Smooth muscle cell (in vitro differentiated cells): Measurements from ENCODE around the gene CCL4. TPM values are rescaled to one million over a fixed set of nuclear protein-coding genes. Genes with fewer than 3 reads are reported as not detected.
A peak's percentile ranks its signal among the peaks of the same experiment; 100 is the strongest.

Source experiments
- DNase-seq: peaks from one replicate; lab custom pipeline; 2025; ENCODE audit not compliant: unreplicated experiment; lab: John Stamatoyannopoulos, UW
- H2AFZ ChIP-seq: fragments of 200-600 bp; sonication (generic); 2 replicates; pipeline ENCODE4 v1.6.0; 2016; ENCODE audit warnings: antibody characterized with exemption, low read depth, mild to moderate bottlenecking
- H3F3A ChIP-seq: fragments of 200-600 bp; sonication (generic); 2 replicates; pipeline ENCODE4 v1.6.0; 2017; ENCODE audit warnings: antibody characterized with exemption, low read depth
- H3K27ac ChIP-seq: fragments of 200-600 bp; sonication (generic); 2 replicates; pipeline ENCODE4 v1.5.1; 2016; ENCODE audit warnings: low read depth, mild to moderate bottlenecking
- H3K27me3 ChIP-seq: fragments of 200-600 bp; sonication (generic); 2 replicates; pipeline ENCODE4 v1.6.1; 2016; ENCODE audit warnings: low read depth, mild to moderate bottlenecking
- H3K36me3 ChIP-seq: fragments of 200-600 bp; sonication (generic); 2 replicates; pipeline ENCODE4 v1.5.1; 2016; ENCODE audit warnings: low read depth
- H3K4me1 ChIP-seq: fragments of 200-600 bp; sonication (generic); 2 replicates; pipeline ENCODE4 v1.5.1; 2016; ENCODE audit warnings: low read depth
- H3K4me2 ChIP-seq: fragments of 200-600 bp; sonication (generic); 2 replicates; pipeline ENCODE4 v1.6.0; 2016; ENCODE audit warnings: mild to moderate bottlenecking
- H3K4me3 ChIP-seq: fragments of 200-600 bp; sonication (generic); 2 replicates; pipeline ENCODE4 v1.5.1; 2016; ENCODE audit warnings: mild to moderate bottlenecking
- H3K79me2 ChIP-seq: fragments of 200-600 bp; sonication (generic); 2 replicates; pipeline ENCODE4 v1.6.0; 2016; ENCODE audit warnings: low read depth, mild to moderate bottlenecking
- H3K9ac ChIP-seq: fragments of 200-600 bp; sonication (generic); 2 replicates; pipeline ENCODE4 v1.6.0; 2016; ENCODE audit warnings: low read depth
- H3K9me3 ChIP-seq: fragments of 200-600 bp; sonication (generic); replicated peaks from 2 replicates; pipeline ENCODE4 v1.5.1; 2016; ENCODE audit warnings: low read depth
- H4K20me1 ChIP-seq: fragments of 200-600 bp; sonication (generic); 2 replicates; pipeline ENCODE4 v1.6.0; 2016; ENCODE audit warnings: low read depth
- CTCF ChIP-seq: fragments of 200-600 bp; sonication (generic); IDR thresholded peaks from 2 replicates; pipeline ENCODE4 v1.5.1; 2017; ENCODE audit warnings: borderline replicate concordance, mild to moderate bottlenecking, antibody characterized with exemption; ENCODE audit not compliant: insufficient read depth, poor library complexity, severe bottlenecking
- WGBS: methylation state at CpG from one replicate; pipeline ENCODE4 v1.1.7; 2016; ENCODE audit warnings: low lambda C conversion rate; 5-methylcytosine and 5-hydroxymethylcytosine counted together
- polyA plus RNA-seq: library from polyadenylated mRNA; unstranded; fragments of >200 nt; fragmentation: Nextera tagmentation; extraction: Ambion mirVana; gene quantifications from 2 replicates; pipeline ENCODE4 v1.2.1, GENCODE V29; 2016
- total RNA-seq: library from RNA; depleted of rRNA; stranded (reverse); fragments of >200 nt; gene quantifications from 2 replicates; pipeline ENCODE4 v1.2.3, GENCODE V29; 2014

CCL4 gene
- total and polyA plus RNA-seq, 2 experiments from 2014 or later: 0.81 TPM; not detected in 1

- Histone ChIP-seq H3K4me3 (no peak overlapping the region), H3F3A (no peaks in the 10 kb centered on the region), H4K20me1 (no peaks in the 10 kb centered on the region), H3K27me3 (peaks cover 30% of the 10 kb centered on the region), H3K4me1 (no peaks in the 10 kb centered on the region), H3K79me2 (no peaks in the 10 kb centered on the region), H3K9me3 (no peaks in the 10 kb centered on the region), H2AFZ (peak overlapping the region; percentile 31), H3K4me2 (peak overlapping the region; percentile 17), H3K27ac (no peak overlapping the region), H3K9ac (no peak overlapping the region), H3K36me3 (no peaks in the 10 kb centered on the region)
- peak; percentile 27 for DNase-seq
- peak; percentile 100 for TF ChIP-seq CTCF
- 43% methylated on average over 6 of the region's 6 CpGs for WGBS
Observed at GRCh38 chr17:36148559-36149295, 45.1 kb downstream of the CCL4 start.

- WGBS: 53% methylated on average over 11 of the region's 11 CpGs
- peak overlapping the region; percentile 17 for H3K4me2 ChIP-seq
- no peak overlapping the region for H3K9ac ChIP-seq
- H3K9me3 ChIP-seq: no peaks in the 10 kb centered on the region
- H3K27ac ChIP-seq: no peak overlapping the region
- H3K4me1 ChIP-seq: no peaks in the 10 kb centered on the region
- TF ChIP-seq CTCF: no peak
- no peaks in the 10 kb centered on the region for H4K20me1 ChIP-seq
- no peak overlapping the region for H2AFZ ChIP-seq
- no peaks in the 10 kb centered on the region for H3K79me2 ChIP-seq
- H3K36me3 ChIP-seq: no peaks in the 10 kb centered on the region
- H3K4me3 ChIP-seq: no peak overlapping the region
- no peak for DNase-seq
- no peaks in the 10 kb centered on the region for H3F3A ChIP-seq
- H3K27me3 ChIP-seq: peaks cover 26% of the 10 kb centered on the region
Observed at GRCh38 chr17:36149296-36149820, 45.7 kb downstream of the CCL4 start.

GRCh38 chr17:36151891-36152638, 48.4 kb downstream of the CCL4 start:
- Histone ChIP-seq H3F3A (no peaks in the 10 kb centered on the region), H3K79me2 (no peaks in the 10 kb centered on the region), H4K20me1 (no peaks in the 10 kb centered on the region), H3K27ac (no peak overlapping the region), H3K27me3 (peaks cover 37% of the 10 kb centered on the region), H3K9me3 (no peaks in the 10 kb centered on the region), H2AFZ (no peak overlapping the region), H3K9ac (no peak overlapping the region), H3K4me3 (no peak overlapping the region), H3K4me2 (no peak overlapping the region), H3K36me3 (no peaks in the 10 kb centered on the region), H3K4me1 (no peaks in the 10 kb centered on the region)
- 49% methylated on average over 4 of the region's 4 CpGs for WGBS
- no peak for DNase-seq
- no peak for TF ChIP-seq CTCF
